GM19395 (cell line): ENCODE data around the gene GHDC.

Experiments used
- ATAC-seq: cut with Tn5 transposase; IDR thresholded peaks from one replicate; pipeline ENCODE4 v1.9.1; 2021; ENCODE audit warnings: mild to moderate bottlenecking, moderate library complexity; ENCODE audit not compliant: unreplicated experiment

GHDC gene

GRCh38 chr17:42183741-42184711 lies 10.3 kb downstream of the GHDC start:
- ATAC-seq: no peak

DNA sequence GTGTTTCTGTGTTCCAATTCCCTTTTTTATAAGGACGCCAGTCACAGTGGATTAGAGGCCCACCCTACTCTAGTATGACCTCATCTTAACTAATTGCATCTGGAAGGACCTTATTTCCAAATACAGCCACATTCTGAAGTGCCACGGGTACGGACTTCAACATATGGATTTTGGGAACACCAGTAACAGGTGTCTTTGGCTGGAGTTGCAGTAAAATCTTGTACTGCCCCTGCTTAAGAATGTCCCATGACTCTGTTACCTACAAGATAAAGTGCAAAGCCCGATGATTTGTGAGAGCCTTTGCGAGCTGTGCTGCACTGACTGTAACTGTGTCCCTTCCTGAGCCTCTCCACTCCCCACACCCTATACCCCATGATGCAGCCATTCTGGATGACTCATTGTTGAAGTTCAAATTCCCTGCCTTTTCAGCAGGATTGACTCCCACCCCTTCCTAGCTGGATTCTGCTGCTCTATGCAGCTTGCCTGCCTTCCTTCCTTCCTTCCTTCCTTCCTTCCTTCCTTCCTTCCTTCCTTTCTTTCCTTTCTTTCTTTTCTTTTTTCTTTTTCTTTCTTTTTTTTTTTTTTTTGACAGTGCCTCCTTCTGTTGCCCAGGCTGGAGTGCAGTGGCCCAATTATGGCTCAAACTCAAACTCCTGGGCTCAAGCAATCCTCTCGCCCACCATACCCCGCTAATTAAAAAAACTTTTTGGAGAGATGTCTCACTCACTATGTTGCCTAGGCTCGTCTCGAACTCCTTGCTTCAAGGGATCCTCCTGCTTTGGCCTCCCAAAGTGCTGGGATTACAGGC lies 11.2 kb downstream of the GHDC start:
- ATAC-seq: no peak

GRCh38 chr17:42181851-42182207 lies 12.5 kb downstream of the GHDC start:
- no peak for ATAC-seq

GRCh38 chr17:42180922-42181850 lies 13.1 kb downstream of the GHDC start, which contains the start of gene KCNH4:
TSS of gene KCNH4 (minus strand) at chr17:42181142. CDS start at chr17:42180945, 197 bp downstream.
- ATAC-seq: peak; percentile 54

DNA sequence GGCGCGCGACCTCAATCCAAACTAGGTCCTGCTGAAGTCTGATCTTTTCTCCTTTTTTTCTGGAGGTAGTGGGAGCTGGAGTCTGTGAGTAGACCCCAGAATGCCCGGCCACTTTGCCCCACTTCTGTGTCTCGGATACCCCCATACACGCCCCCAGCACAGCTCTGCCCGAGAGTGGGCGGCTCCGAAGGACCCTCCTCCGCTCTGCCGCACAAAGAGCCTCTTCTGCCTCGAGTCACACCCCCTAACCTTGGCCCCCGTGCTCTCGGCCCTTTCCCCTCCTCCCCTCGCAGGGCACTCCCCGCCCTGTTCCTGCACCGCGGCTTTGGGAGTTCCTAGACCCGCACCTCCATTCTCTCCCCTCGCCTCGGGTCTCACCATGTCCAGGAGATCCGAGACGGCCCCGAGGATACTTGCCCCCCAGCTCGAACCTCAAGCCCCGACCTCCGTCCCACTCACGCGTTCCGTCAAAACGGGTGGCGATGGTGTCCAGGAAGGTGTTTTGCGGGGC lies 13.8 kb downstream of the GHDC start:
- ATAC-seq: no peak

DNA sequence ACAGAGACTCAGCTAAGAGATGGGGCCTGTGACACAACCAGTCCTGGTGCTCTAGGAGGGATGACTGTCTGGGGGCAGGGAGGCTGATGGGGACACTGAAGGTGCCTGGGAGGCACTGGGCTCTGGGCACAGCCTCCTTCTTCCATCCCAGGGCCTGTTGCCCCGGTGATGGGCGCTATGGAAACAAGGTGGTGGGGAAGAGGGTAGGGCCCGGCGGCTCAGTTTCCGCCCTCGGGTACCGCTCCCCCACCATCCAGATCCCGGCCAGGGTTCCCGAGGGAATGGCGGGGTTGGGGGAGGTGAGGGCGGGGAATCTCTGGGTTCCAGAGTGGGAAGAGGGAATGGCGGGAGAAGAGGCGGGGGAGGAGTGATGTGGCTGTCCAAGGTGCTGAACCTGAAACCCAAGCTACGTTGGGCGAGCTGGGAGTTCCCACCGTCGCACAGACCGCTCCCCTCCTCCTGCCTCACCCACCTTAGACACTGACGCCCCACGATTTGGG lies 14.3 kb downstream of the GHDC start:
- ATAC-seq: no peak

DNA sequence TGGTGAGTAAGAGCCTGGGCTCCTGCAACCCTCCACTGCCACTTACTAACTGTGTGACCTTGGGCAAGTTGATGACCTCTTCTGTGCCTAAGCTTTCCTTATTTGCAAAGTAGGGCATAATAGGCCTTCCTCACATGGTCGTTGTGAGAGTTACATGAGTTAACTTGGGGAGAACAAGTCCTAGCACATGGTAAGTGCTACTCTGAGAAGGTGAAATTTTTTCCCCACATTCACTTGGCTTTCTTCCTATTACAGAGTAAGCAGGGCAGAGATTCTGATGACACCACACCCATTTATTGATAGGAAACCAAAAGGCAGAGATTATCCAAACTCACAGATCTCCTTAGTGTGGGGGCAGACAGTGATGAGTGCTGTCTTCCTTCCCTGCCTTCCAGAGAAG lies 15.0 kb downstream of the GHDC start:
- ATAC-seq: no peak

DNA sequence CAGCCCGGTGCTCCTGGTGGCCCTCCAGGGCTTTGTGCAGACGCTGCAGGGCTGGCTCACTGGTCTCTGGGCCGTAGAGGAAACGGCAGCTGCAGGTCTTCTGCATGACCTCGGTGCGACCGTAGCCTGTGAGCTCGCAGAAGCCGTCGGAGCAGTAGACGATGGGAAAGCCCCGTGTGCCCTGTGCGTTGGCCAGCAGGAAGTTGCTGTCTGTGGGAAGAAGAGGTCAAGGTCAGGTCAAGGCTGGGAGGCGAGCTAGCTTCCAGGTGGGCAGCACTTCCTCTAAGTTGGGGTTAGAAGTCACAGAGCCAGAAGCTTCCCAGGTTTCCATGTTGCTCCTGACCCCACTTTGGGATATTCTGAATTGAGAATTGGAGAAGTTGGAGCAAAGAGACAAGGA lies 15.5 kb downstream of the GHDC start:
- ATAC-seq: no peak

- no peak for ATAC-seq
These were observed 16.6 kb downstream of the GHDC start for GRCh38 chr17:42177684-42178083.

DNA sequence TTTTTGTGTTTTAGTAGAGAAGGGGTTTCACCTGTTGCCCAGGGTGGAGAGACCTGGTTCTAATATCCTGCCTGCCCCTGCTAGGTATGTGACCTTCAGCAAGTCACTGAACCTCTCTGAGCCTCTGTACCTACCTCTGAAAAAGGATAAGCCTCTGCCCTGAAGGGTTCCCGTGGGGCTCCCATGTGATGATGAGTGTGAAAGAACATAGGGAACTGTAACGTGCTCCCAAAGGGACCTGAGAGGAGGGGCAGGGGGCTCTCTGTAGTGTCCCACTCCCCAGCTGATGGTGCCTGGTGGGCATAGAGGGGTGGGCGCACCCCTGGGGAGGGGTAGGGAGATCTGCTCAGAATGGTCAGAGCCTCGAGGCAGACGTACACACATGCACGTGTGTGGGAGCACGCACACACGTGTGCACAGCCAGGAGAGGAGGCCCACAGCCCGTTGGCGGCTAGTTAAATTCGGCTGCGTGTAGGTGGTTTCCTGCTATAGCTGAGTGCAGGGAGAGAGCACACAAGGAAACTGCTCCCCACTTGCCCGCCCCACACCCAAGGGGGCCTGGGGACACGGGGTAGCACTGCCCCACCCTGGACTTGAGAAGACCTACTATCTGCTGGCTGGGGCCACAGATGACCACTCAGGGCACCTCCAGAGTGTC lies 20.0 kb downstream of the GHDC start:
- no peak for ATAC-seq

GRCh38 chr17:42171831-42172230 lies 22.5 kb downstream of the GHDC start:
- no peak for ATAC-seq

DNA sequence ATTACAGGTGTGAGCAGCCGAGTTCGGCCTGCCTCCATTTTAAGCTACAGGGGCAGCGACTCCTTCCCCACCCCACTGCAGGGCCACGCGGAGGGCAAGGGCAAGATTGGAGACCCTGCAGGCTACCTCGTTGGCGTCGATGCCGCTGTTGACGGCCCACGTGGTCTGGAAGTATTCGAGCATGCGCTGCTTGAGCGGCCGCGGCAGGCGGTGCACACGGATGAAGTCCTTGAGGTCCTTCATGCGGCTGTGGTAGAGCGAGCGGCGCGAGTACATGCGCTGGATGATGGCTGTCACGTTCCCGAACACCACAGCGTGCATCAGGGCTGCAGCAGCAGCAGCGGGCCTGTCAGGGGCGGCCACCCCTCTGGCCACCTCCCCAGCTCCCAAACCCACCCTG lies 24.9 kb downstream of the GHDC start:
- ATAC-seq: no peak

GRCh38 chr17:42167807-42168206 lies 26.5 kb downstream of the GHDC start:
- ATAC-seq: no peak

DNA sequence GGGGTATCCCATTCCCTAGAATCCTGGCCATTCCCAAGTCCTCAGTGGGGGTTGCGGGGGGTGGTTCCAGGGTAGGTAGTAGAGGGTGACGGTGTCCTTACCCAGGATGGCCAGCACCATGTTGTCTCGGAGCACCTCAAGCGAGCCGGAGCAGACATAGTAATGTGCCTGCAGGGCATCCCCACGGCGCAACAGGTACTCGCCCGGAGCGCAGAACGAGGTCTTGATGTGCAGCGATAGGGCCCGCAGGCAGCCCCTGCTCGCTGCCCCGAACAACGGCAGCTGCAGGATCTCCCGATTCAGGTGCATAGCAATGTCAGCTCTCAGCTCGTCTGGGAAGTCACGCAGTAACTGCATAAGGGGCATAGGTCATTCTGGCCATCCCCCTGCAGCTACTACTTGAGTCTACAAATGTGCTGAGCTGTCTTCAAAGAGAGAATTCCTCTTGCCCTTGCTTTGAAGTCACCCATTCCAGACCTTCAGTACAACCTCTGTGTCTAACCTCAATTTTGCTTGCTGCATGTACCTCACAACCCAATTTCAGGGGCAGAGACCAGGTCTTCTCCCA lies 28.0 kb downstream of the GHDC start:
- no peak for ATAC-seq

DNA sequence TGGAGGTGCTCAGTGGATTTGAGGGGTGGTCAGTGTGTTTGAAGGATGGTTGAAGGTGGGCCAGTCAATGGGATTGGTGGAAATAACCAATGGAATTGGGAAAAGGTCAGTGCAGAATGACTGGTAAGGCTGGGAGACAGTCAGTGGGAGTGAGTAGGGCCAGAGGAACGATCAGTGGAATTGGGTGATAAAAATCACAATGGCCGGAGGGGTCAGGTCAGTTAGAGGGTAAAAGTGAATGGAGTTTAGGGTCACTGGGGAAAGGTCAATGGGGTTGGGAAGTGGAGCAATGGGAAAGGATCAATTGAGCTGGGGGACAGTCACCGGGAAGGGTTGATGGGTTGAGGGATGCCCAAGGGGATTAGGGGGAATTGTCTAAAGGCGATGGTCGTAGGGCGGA lies 28.5 kb downstream of the GHDC start:
- no peak for ATAC-seq

DNA sequence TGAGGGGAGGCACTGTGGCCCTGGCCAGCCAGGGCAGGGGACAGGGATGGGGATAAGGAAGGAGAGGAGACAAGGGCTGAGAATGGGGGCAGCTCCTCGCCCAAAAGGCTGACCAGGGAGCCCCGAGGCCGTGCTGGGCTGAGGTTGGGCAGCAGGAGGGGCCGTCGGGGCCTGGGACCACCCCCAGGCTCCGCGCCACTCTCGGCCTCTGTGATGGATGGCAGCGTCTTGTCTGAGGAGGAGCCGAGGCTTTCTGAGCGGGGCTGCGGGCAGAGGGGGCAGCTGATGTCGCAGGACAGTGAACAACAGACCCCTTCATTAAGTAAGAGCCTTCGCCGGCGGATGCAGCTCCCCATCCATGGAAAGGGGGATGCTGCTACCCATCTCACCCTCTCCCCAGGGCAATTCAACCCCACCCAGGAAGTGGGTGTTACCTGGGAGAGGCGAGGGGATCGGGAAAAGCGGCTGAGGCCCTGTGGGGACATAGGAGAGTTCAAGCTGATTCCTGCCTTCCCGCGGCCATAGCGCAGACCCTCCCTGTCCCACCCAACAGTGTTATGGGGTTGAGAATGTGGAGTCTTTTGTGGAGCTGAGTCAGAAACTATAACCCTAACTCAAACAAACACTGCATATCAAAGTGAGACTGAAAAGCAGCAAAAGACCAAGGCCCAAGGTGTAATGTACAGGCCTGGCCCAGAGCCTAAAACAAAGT lies 30.4 kb downstream of the GHDC start:
- no peak for ATAC-seq

DNA sequence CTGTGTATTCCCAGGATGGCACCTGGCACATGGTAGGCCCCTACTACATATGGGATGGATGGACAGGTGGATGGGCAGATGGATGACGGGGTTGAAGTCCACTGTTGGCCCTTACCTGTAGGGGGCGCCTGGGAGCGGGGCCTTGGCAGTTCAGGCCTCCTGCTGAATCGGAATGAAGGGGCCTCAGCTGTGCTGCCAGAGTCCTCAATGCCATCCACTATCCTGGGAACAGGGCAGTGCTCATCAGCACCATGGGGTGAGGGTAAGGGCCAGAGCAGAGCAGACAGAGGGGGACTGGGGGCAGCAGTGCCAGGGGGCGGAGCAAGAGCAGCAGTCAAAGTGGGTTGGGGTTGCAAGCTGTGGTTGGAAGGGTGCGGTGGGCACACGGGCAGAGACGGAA lies 31.2 kb downstream of the GHDC start:
- no peak for ATAC-seq

DNA sequence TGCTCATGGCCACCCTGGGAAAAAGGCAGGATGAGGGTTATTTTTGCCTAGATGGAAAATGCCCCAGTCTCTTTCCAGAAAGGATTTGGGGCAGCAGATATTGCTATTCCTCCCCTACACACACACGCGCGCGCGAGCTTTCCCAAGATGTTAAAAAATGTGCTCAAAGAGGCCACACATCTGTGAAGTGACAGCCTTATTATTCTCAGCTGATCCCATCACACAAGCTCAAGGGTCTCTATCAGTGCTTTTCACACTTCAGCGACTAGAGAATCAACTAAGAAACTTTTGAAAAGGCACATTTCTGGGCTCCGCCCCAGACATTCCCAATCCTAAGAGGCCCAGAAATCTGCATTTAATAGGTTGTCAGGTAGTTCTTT lies 33.8 kb downstream of the GHDC start:
- ATAC-seq: no peak
